Astrocyte (in vitro differentiated cells and primary cell): ENCODE measurements around the gene PTH1R.

Source experiments
- EZH2 ChIP-seq: IDR thresholded peaks from 2 replicates; pipeline ENCODE4 v1.6.1; 2012; ENCODE audit warnings: mild to moderate bottlenecking, low read length, inconsistent platforms; ENCODE audit not compliant: insufficient read depth
- TF ChIP-seq, protein P1 (sequence below): IDR thresholded peaks from 2 replicates; pipeline ENCODE4 v1.5.1; 2011; ENCODE audit warnings: low read depth, mild to moderate bottlenecking, inconsistent platforms, low read length, moderate library complexity; ENCODE audit not compliant: insufficient read depth

GRCh38 chr3:46942481-46943236 lies 65.1 kb downstream of the PTH1R start:
- TF ChIP-seq, protein P1, sequence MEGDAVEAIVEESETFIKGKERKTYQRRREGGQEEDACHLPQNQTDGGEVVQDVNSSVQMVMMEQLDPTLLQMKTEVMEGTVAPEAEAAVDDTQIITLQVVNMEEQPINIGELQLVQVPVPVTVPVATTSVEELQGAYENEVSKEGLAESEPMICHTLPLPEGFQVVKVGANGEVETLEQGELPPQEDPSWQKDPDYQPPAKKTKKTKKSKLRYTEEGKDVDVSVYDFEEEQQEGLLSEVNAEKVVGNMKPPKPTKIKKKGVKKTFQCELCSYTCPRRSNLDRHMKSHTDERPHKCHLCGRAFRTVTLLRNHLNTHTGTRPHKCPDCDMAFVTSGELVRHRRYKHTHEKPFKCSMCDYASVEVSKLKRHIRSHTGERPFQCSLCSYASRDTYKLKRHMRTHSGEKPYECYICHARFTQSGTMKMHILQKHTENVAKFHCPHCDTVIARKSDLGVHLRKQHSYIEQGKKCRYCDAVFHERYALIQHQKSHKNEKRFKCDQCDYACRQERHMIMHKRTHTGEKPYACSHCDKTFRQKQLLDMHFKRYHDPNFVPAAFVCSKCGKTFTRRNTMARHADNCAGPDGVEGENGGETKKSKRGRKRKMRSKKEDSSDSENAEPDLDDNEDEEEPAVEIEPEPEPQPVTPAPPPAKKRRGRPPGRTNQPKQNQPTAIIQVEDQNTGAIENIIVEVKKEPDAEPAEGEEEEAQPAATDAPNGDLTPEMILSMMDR: no peak
- TF ChIP-seq EZH2: no peak
